NCI-H2029 (cell line): Measurements from ENCODE around the gene RNF34.
A peak's percentile ranks its signal among the peaks of the same experiment; 100 is the strongest.

Source experiments
- DNase-seq: peaks from one replicate; lab custom pipeline; 2025; lab: John Stamatoyannopoulos, UW

RNF34 gene

GRCh38 chr12:121466794-121467637 is 67.1 kb downstream of the RNF34 start:
- DNase-seq, result peak; percentile 88

- DNase-seq, result no peak
These were observed 68.0 kb downstream of the RNF34 start for GRCh38 chr12:121467638-121468498.

- no peak for DNase-seq
These were observed 68.5 kb downstream of the RNF34 start for GRCh38 chr12:121468499-121468801.

- DNase-seq, result no peak
These were observed 70.8 kb downstream of the RNF34 start for GRCh38 chr12:121470751-121471150.

GRCh38 chr12:121472150-121472905 is 72.4 kb downstream of the RNF34 start:
- no peak for DNase-seq
